Measurements from ENCODE around the gene TBPL1. TPM values are rescaled to one million over a fixed set of nuclear protein-coding genes. Genes with fewer than 3 reads are reported as not detected.

The TBPL1 gene
- total RNA-seq, 1 donor from 2014 or later: 17.7 TPM

- DNase-seq (ENCODE audit: extremely low spot score in 2 of 2): no peak
- Histone ChIP-seq H3K9me3 (no peaks in the 10 kb centered on the region), H3K4me3 (no peak overlapping the region), H3K36me3 (peaks cover 0 to 18% of the 10 kb centered on the region in 2 donors), H3K4me1 (peaks cover 25% of the 10 kb centered on the region), H3K27me3 (no peaks in the 10 kb centered on the region), H3K27ac (no peak overlapping the region)
- TF ChIP-seq POLR2AphosphoS5 (IDR thresholded peaks at IDR 0.05; ENCODE audit: insufficient read depth in 1 of 2, low read depth in 1 of 2) (no peak), CTCF (IDR thresholded peaks at IDR 0.05) (no peak), POLR2A (IDR thresholded peaks at IDR 0.05) (no peak)
- intact Hi-C loops (cut with DNase I): no loop called here
Observed at GRCh38 chr6:133990321-133990720, 37.3 kb downstream of the TBPL1 start.

GRCh38 chr6:133991096-133991593 is 38.1 kb downstream of the TBPL1 start:
- H3K4me3 ChIP-seq: no peak overlapping the region
- H3K4me1 ChIP-seq: peaks cover 25% of the 10 kb centered on the region
- no peaks in the 10 kb centered on the region for H3K9me3 ChIP-seq
- DNase-seq (ENCODE audit: extremely low spot score in 2 of 2): no peak
- TF ChIP-seq POLR2A (IDR thresholded peaks at IDR 0.05): no peak
- TF ChIP-seq POLR2AphosphoS5 (IDR thresholded peaks at IDR 0.05; ENCODE audit: insufficient read depth in 1 of 2, low read depth in 1 of 2): no peak
- no peak for TF ChIP-seq CTCF (IDR thresholded peaks at IDR 0.05)
- peaks cover 0 to 13% of the 10 kb centered on the region in 2 donors for H3K36me3 ChIP-seq
- intact Hi-C loops (cut with DNase I): no loop called here
- peak overlapping the region; percentile 10 for H3K27ac ChIP-seq
- H3K27me3 ChIP-seq: no peaks in the 10 kb centered on the region

- intact Hi-C loops (cut with DNase I): no loop called here
- Histone ChIP-seq H3K4me3 (no peak overlapping the region), H3K27me3 (no peaks in the 10 kb centered on the region), H3K27ac (no peak overlapping the region), H3K4me1 (peaks cover 25% of the 10 kb centered on the region), H3K36me3 (no peaks in the 10 kb centered on the region), H3K9me3 (no peaks in the 10 kb centered on the region)
- TF ChIP-seq CTCF (IDR thresholded peaks at IDR 0.05): no peak
- TF ChIP-seq POLR2AphosphoS5 (IDR thresholded peaks at IDR 0.05; ENCODE audit: insufficient read depth in 1 of 2, low read depth in 1 of 2): no peak
- no peak for TF ChIP-seq POLR2A (IDR thresholded peaks at IDR 0.05)
- DNase-seq (ENCODE audit: extremely low spot score in 2 of 2): no peak
Observed at GRCh38 chr6:133992992-133993680, 40.1 kb downstream of the TBPL1 start.

- no peaks in the 10 kb centered on the region for H3K36me3 ChIP-seq
- no peaks in the 10 kb centered on the region for H3K9me3 ChIP-seq
- intact Hi-C loops (cut with DNase I): no loop called here
Observed at GRCh38 chr6:133995296-133995695, 42.3 kb downstream of the TBPL1 start.

More at GRCh38 chr6:133995296-133995695, 42.3 kb downstream of the TBPL1 start:
- H3K27ac ChIP-seq: no peak overlapping the region
- TF ChIP-seq POLR2AphosphoS5 (IDR thresholded peaks at IDR 0.05; ENCODE audit: insufficient read depth in 1 of 2, low read depth in 1 of 2) (no peak), CTCF (IDR thresholded peaks at IDR 0.05) (no peak), POLR2A (IDR thresholded peaks at IDR 0.05) (no peak)
- no peak overlapping the region for H3K4me3 ChIP-seq
- no peaks in the 10 kb centered on the region for H3K27me3 ChIP-seq
- H3K4me1 ChIP-seq: peaks cover 25% of the 10 kb centered on the region
- no peak for DNase-seq (ENCODE audit: extremely low spot score in 2 of 2)
